Gastrocnemius medialis (tissue), 4 donors: ENCODE results near the gene MYO9B. TPM values are rescaled to one million over a fixed set of nuclear protein-coding genes. Genes with fewer than 3 reads are reported as not detected.
A peak's percentile ranks its signal among the peaks of the same experiment; 100 is the strongest.

Experiments used
- ATAC-seq, 2 donors: fragments of 150-250 bp; one replicate each; pipeline ENCODE4 v1.9.1; 2016
- DNase-seq, 2 donors: peaks; one replicate each; pipeline ENCODE4 v3.0.0-alpha.2; 2019
- H3K27ac ChIP-seq, 4 donors: fragments of 200-600 bp; sonication (generic); 1 replicate in 1 of 4; 2 replicates in 3 of 4; pipeline ENCODE4 v1.5.1; 2016 to 2018; ENCODE audit warnings: mild to moderate bottlenecking in 2 of 4, moderate library complexity in 1 of 4
- H3K27me3 ChIP-seq, 3 donors: fragments of 200-600 bp; sonication (generic) in 2 of 3; 1 replicate in 1 of 3; 2 replicates in 2 of 3; pipeline versions ENCODE4 v1.5.1 to v1.6.0; 2016 to 2019; ENCODE audit warnings: mild to moderate bottlenecking in 1 of 3, moderate library complexity in 1 of 3
- H3K36me3 ChIP-seq, 2 donors: fragments of 200-600 bp; sonication (generic) in 1 of 2; one replicate each; pipeline ENCODE4 v1.5.1; 2017 to 2018
- H3K4me1 ChIP-seq, 2 donors: fragments of 200-600 bp; sonication (generic) in 1 of 2; one replicate each; pipeline ENCODE4 v1.5.1; 2016 to 2017; ENCODE audit warnings: mild to moderate bottlenecking in 2 of 2
- H3K4me3 ChIP-seq, 4 donors: fragments of 200-600 bp; sonication (generic) in 3 of 4; 1 replicate in 1 of 4; 2 replicates in 3 of 4; pipeline ENCODE4 v1.5.1; 2016 to 2019; ENCODE audit warnings: mild to moderate bottlenecking in 2 of 4
- H3K9me3 ChIP-seq, 3 donors: fragments of 200-600 bp; sonication (generic) in 2 of 3; 1 replicate in 1 of 3; 2 replicates in 2 of 3; pipeline ENCODE4 v1.5.1; 2016 to 2019
- CTCF ChIP-seq, 5 experiments: fragments of 450-650 bp in 3 of 5; fragments of 200-600 bp in 2 of 5; sonication (generic) in 2 of 5; IDR thresholded peaks in 4 of 5; conservative IDR thresholded peaks in 1 of 5; 1 replicate in 4 of 5; 2 replicates in 1 of 5; pipeline ENCODE4 v1.5.1; 2016 to 2019; ENCODE audit warnings: antibody characterized with exemption in 5 of 5, mild to moderate bottlenecking in 3 of 5, moderate library complexity in 3 of 5
- POLR2A ChIP-seq, 2 donors: fragments of 450-650 bp; IDR thresholded peaks; one replicate each; pipeline ENCODE4 v1.6.1; 2017; ENCODE audit warnings: antibody characterized with exemption in 2 of 2, mild to moderate bottlenecking in 2 of 2, moderate library complexity in 2 of 2
- in situ Hi-C, 4 donors: fragments of 200-750 bp; cut with MboI; loops; one replicate each; pipeline versions ENCODE4 v1.15.0 to v1.8.0; 2017; ENCODE audit warnings: low sequenced_read_pairs in 4 of 4
- intact Hi-C: fragments of 100-400 bp; cut with DNase I; formaldehyde crosslinking; loops from one replicate; pipeline ENCODE4 v1.15.1; 2023; ENCODE audit warnings: low total_unique reads
- total RNA-seq, 4 donors: library from RNA; depleted of rRNA; stranded (reverse); fragments of >200 nt; gene quantifications; one replicate each; pipeline versions ENCODE4 v1.1.0 to v1.2.3, GENCODE V29; 2016

Gene MYO9B
- total RNA-seq, 4 donors from 2014 or later: 20.0 to 22.1 (median 20.7) TPM

GRCh38 chr19:17260842-17261325, 185.3 kb downstream of the MYO9B start:
- H3K4me1 ChIP-seq: no peaks in the 10 kb centered on the region
- peak; percentile 57 to 77 for DNase-seq
- ATAC-seq: peak; percentile 92 to 98
- in situ Hi-C loops: no loop called here
- no peak overlapping the region for H3K4me3 ChIP-seq
- TF ChIP-seq POLR2A (IDR thresholded peaks at IDR 0.05) (no peak), CTCF (IDR thresholded peaks at IDR 0.05 in 4 of 5, conservative IDR thresholded peaks at IDR 0.05 in 1 of 5) (peak; percentile 76 to 94 (median 88))
- H3K36me3 ChIP-seq: no peaks in the 10 kb centered on the region
- H3K27me3 ChIP-seq: no peaks in the 10 kb centered on the region
- no peaks in the 10 kb centered on the region for H3K9me3 ChIP-seq
- H3K27ac ChIP-seq: no peak overlapping the region
- intact Hi-C loops: loop anchor here (1.0 kb wide), 2 partner anchors 21 to 42 kb away; partner anchors contain the start of gene ABHD8

GRCh38 chr19:17262557-17262956, 187.0 kb downstream of the MYO9B start:
- DNase-seq: no peak
- Histone ChIP-seq H3K27me3 (no peaks in the 10 kb centered on the region), H3K36me3 (no peaks in the 10 kb centered on the region), H3K4me1 (no peaks in the 10 kb centered on the region), H3K27ac (peak overlapping the region in 2 of 4 donors; percentile 8 to 70), H3K9me3 (no peaks in the 10 kb centered on the region), H3K4me3 (peak overlapping the region in 2 of 4 donors; percentile 24 to 57)
- no peak for TF ChIP-seq POLR2A (IDR thresholded peaks at IDR 0.05)
- TF ChIP-seq CTCF (IDR thresholded peaks at IDR 0.05 in 4 of 5, conservative IDR thresholded peaks at IDR 0.05 in 1 of 5): no peak
- intact Hi-C loops (no loop called here), in situ Hi-C loops (no loop called here)
- no peak for ATAC-seq

Other genes starting within 250 kb of the MYO9B start
- 10 to 100 TPM; 11.6 to 15.2 (median 14.3) TPM for gene SIN3B, start 246.4 kb upstream of the MYO9B start, total RNA-seq
- 1 to 10 TPM; 2.2 to 9.4 (median 6.3) TPM for gene F2RL3, start 186.8 kb upstream of the MYO9B start, total RNA-seq
- gene CPAMD8, start 49.0 kb upstream of the MYO9B start, total RNA-seq: 10 to 100 TPM in 1 of 4 donors, 1 to 10 TPM in 3; 6.0 to 15.6 (median 7.6) TPM
- gene HAUS8, start 325 bp upstream of the MYO9B start, total RNA-seq: 1 to 10 TPM in 3 of 4 donors, under 1 TPM in 1; 0.97 to 4.5 (median 3.3) TPM
- gene USE1, start 139.6 kb downstream of the MYO9B start, total RNA-seq: 10 to 100 TPM; 14.1 to 39.9 (median 22.3) TPM
- gene OCEL1, start 150.4 kb downstream of the MYO9B start, total RNA-seq: 1 to 10 TPM; 3.3 to 5.8 (median 4.5) TPM
- gene NR2F6, start 170.1 kb downstream of the MYO9B start, total RNA-seq: 10 to 100 TPM; 64.9 to 95.8 (median 72.0) TPM
- 1 to 10 TPM; 2.6 to 7.1 (median 4.1) TPM for gene USHBP1, start 189.0 kb downstream of the MYO9B start, total RNA-seq
- 100 to 1,000 TPM in 2 of 4 donors, 10 to 100 TPM in 2; 86.3 to 120 (median 99.4) TPM for gene BABAM1, start 191.7 kb downstream of the MYO9B start, total RNA-seq
- gene ANKLE1, start 206.1 kb downstream of the MYO9B start, total RNA-seq: 1 to 10 TPM in 1 of 4 donors, under 1 TPM in 1, not detected in 2; 0.11 to 1.4 TPM
- 10 to 100 TPM; 12.2 to 25.0 (median 19.8) TPM for gene ABHD8, start 227.6 kb downstream of the MYO9B start, total RNA-seq
- 100 to 1,000 TPM; 145 to 369 (median 249) TPM for gene MRPL34, start 230.1 kb downstream of the MYO9B start, total RNA-seq
- gene DDA1, start 233.8 kb downstream of the MYO9B start, total RNA-seq: 10 to 100 TPM; 18.7 to 40.0 (median 27.0) TPM